Hepatocyte (in vitro differentiated cells): ENCODE measurements around the gene GDPD1.

ENCODE experiments used
- EZH2 ChIP-seq: fragments of 200-600 bp; sonication (generic); IDR thresholded peaks from 2 replicates; pipeline ENCODE4 v1.6.1; 2016; ENCODE audit warnings: antibody characterized with exemption, mild to moderate bottlenecking, borderline replicate concordance
- EZH2phosphoT487 ChIP-seq: fragments of 200-600 bp; sonication (generic); IDR thresholded peaks from one replicate; pipeline ENCODE4 v1.6.1; 2018; ENCODE audit warnings: antibody characterized with exemption, mild to moderate bottlenecking, low read depth, moderate library complexity; ENCODE audit not compliant: unreplicated experiment, severe bottlenecking
- TF ChIP-seq, protein P1 (sequence below): fragments of 200-600 bp; sonication (generic); IDR thresholded peaks from 2 replicates; pipeline ENCODE4 v1.5.1; 2016; ENCODE audit warnings: antibody characterized with exemption, mild to moderate bottlenecking; ENCODE audit not compliant: poor library complexity

DNA sequence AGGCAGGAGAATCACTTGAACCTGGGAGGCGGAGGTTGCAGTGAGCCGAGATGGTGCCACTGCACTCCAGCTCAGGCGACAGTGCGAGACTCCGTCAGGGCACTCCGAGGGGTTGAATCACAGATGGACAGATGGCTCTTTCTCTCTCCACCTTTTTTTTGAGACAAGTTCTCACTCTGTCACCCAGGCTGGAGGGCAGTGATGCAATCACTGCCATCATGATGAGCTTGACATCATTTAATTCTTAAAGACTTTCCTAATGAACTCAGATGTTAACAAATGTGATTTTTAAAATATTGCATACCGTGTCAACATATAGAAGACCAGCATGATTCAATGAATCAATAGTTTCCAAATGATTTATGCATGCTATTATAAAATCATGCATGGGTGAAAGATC lies 3.5 kb downstream of the GDPD1 start:
- TF ChIP-seq, protein P1, sequence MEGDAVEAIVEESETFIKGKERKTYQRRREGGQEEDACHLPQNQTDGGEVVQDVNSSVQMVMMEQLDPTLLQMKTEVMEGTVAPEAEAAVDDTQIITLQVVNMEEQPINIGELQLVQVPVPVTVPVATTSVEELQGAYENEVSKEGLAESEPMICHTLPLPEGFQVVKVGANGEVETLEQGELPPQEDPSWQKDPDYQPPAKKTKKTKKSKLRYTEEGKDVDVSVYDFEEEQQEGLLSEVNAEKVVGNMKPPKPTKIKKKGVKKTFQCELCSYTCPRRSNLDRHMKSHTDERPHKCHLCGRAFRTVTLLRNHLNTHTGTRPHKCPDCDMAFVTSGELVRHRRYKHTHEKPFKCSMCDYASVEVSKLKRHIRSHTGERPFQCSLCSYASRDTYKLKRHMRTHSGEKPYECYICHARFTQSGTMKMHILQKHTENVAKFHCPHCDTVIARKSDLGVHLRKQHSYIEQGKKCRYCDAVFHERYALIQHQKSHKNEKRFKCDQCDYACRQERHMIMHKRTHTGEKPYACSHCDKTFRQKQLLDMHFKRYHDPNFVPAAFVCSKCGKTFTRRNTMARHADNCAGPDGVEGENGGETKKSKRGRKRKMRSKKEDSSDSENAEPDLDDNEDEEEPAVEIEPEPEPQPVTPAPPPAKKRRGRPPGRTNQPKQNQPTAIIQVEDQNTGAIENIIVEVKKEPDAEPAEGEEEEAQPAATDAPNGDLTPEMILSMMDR = no peak
- no peak for TF ChIP-seq EZH2phosphoT487
- no peak for TF ChIP-seq EZH2
